OCI-LY1 (cell line): ENCODE data around the gene MSH3.

ENCODE experiments used
- CTCF ChIP-seq: fragments of 200-600 bp; sonication (generic), shearing (Covaris generic); IDR thresholded peaks from 2 replicates; pipeline ENCODE4 v1.5.1; 2017; ENCODE audit warnings: mild to moderate bottlenecking, antibody characterized with exemption, low read length, moderate library complexity, mixed read lengths
- EZH2 ChIP-seq: fragments of 200-600 bp; sonication (generic), shearing (Covaris generic); IDR thresholded peaks from 2 replicates; pipeline ENCODE4 v1.8.0; 2017; ENCODE audit warnings: borderline replicate concordance, mixed run types, mild to moderate bottlenecking, antibody characterized with exemption, low read length, moderate library complexity, mixed read lengths

GRCh38 chr5:80739496-80739895 lies 85.0 kb downstream of the MSH3 start:
- TF ChIP-seq CTCF (no peak), EZH2 (no peak)
